ENCODE data around the gene SYF2.

SYF2 gene

GRCh38 chr1:25247024-25247828 is 14.9 kb upstream of the SYF2 start, which contains the start of gene RSRP1:
Gene RSRP1, minus strand, starts transcription at chr1:25247454. Its CDS starts 491 bp downstream, at chr1:25246963.
- TF ChIP-seq CTCF (IDR thresholded peaks at IDR 0.05; ENCODE audit: control insufficient read depth, insufficient read depth, low read depth, low read length, missing control alignments), result no peak
- peak within 1 kb of the TSS; percentile 89 for H3K4me3 ChIP-seq (ENCODE audit: control insufficient read depth, low read depth, low read length)
- peak; percentile 90 for DNase-seq (ENCODE audit: low read depth)

- no peak for DNase-seq (ENCODE audit: low read depth)
- peak overlapping the region; percentile 89 for H3K4me3 ChIP-seq (ENCODE audit: control insufficient read depth, low read depth, low read length)
- no peak for TF ChIP-seq CTCF (IDR thresholded peaks at IDR 0.05; ENCODE audit: control insufficient read depth, insufficient read depth, low read depth, low read length, missing control alignments)
Observed at GRCh38 chr1:25246600-25247023, 14.3 kb upstream of the SYF2 start.

GRCh38 chr1:25245809-25246599 is 13.7 kb upstream of the SYF2 start:
- DNase-seq (ENCODE audit: low read depth), result no peak
- no peak for TF ChIP-seq CTCF (IDR thresholded peaks at IDR 0.05; ENCODE audit: control insufficient read depth, insufficient read depth, low read depth, low read length, missing control alignments)
- H3K4me3 ChIP-seq (ENCODE audit: control insufficient read depth, low read depth, low read length), result peak overlapping the region; percentile 89

- no peak for TF ChIP-seq CTCF (IDR thresholded peaks at IDR 0.05; ENCODE audit: control insufficient read depth, insufficient read depth, low read depth, low read length, missing control alignments)
- peak overlapping the region; percentile 89 for H3K4me3 ChIP-seq (ENCODE audit: control insufficient read depth, low read depth, low read length)
- no peak for DNase-seq (ENCODE audit: low read depth)
Observed at GRCh38 chr1:25245393-25245792, 13.1 kb upstream of the SYF2 start.

- no peak overlapping the region for H3K4me3 ChIP-seq (ENCODE audit: control insufficient read depth, low read depth, low read length)
- no peak for DNase-seq (ENCODE audit: low read depth)
- TF ChIP-seq CTCF (IDR thresholded peaks at IDR 0.05; ENCODE audit: control insufficient read depth, insufficient read depth, low read depth, low read length, missing control alignments), result no peak
Observed at GRCh38 chr1:25243907-25244306, 11.6 kb upstream of the SYF2 start.

- DNase-seq (ENCODE audit: low read depth), result peak; percentile 61
- H3K4me3 ChIP-seq (ENCODE audit: control insufficient read depth, low read depth, low read length), result peak overlapping the region; percentile 44
- TF ChIP-seq CTCF (IDR thresholded peaks at IDR 0.05; ENCODE audit: control insufficient read depth, insufficient read depth, low read depth, low read length, missing control alignments), result peak; percentile 75
Observed at GRCh38 chr1:25239681-25240541, 7.6 kb upstream of the SYF2 start.

All from AG09309 (cell line).